ENCODE measurements around the gene DTX3. TPM values are rescaled to one million over a fixed set of nuclear protein-coding genes. Genes with fewer than 3 reads are reported as not detected.

Gene DTX3
- total RNA-seq, 3 donors from 2014 or later: 4.3 to 65.5 (median 7.0) TPM

DNA sequence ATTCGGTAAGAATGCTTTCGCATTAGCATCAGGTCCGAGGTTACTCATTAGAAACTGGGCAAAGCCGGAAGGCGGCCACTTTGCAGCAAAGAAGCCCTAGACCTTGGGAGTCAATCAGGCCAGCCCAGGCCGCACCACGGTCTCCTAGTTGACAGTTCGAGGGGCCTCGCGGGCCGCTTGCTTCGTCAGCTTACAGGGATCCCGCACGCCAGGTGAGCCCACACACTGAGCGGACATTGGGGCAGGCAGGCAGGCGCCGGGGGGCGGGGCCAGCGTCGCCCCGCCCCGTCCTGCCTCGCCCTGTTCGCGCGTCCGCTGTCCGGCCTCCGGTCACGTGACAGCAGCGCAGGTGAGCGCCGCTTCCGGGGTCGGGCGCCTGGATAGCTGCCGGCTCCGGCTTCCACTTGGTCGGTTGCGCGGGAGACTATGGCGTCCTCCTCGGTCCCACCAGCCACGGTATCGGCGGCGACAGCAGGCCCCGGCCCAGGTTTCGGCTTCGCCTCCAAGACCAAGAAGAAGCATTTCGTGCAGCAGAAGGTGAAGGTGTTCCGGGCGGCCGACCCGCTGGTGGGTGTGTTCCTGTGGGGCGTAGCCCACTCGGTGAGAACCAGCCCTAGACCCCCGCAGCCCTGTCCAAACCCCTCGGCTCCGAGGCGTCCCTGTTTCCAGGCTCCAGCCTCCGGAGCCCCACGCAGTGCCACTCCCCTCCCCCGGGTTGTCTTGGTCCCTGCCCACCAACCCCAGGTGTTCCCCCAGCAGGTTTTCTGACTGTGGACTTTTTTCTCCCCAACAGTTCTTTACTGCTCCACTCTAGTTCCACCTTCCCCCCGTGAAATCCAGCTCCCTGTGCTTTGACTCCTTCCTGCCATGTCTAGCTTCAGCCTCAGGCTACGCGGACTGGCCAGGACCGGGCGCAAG is 13.5 kb upstream of the DTX3 start, which contains the start of gene PIP4K2C:
TSS of gene PIP4K2C (plus strand) at position 329 of the 918 bp plus-strand sequence. CDS start at position 427, 98 bp downstream.
- Histone ChIP-seq H3K4me3 (peak within 1 kb of the TSS; percentile 69), H3K36me3 (ENCODE audit: low read depth) (no peaks in the 10 kb centered on the region), H3K9me3 (no peaks in the 10 kb centered on the region), H3K4me1 (ENCODE audit: low read depth) (peaks cover 6% of the 10 kb centered on the region)
- DNase-seq (peak; percentile 87 to 93 (median 89)), ATAC-seq (peak; percentile 99)
- intact Hi-C loops (cut with DNase I, micrococcal nuclease): no loop called here
- TF ChIP-seq, protein P1, sequence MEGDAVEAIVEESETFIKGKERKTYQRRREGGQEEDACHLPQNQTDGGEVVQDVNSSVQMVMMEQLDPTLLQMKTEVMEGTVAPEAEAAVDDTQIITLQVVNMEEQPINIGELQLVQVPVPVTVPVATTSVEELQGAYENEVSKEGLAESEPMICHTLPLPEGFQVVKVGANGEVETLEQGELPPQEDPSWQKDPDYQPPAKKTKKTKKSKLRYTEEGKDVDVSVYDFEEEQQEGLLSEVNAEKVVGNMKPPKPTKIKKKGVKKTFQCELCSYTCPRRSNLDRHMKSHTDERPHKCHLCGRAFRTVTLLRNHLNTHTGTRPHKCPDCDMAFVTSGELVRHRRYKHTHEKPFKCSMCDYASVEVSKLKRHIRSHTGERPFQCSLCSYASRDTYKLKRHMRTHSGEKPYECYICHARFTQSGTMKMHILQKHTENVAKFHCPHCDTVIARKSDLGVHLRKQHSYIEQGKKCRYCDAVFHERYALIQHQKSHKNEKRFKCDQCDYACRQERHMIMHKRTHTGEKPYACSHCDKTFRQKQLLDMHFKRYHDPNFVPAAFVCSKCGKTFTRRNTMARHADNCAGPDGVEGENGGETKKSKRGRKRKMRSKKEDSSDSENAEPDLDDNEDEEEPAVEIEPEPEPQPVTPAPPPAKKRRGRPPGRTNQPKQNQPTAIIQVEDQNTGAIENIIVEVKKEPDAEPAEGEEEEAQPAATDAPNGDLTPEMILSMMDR (IDR thresholded peaks at IDR 0.05): no peak

DNA sequence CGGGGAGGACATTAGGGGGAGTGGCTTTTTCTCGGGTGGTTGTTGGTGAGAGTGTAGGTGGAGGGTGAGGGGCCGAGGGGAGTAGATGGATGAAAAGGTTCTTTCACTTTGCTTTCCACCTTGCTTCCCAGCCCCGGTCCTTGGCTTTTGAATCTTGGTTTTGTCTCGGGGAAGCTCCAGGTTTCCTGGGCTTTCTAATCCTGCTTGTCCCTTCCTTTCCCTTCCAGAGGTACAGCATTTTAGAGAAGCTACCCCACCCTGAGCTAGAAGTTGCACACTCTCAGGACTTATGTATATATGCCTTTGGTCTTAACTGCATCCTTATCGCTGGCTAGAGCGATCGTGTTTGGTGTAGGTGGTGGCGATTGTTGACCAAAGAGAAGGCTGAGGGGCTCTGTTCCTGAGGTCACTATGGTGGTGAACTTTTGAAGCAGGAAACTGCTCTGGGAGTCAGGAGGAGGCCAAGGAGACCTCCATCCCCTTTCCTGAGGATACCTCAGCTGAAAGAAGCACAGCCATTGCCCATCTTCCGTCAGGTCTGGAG is 12.8 kb upstream of the DTX3 start:
- DNase-seq: no peak
- ATAC-seq: no peak
- intact Hi-C loops (cut with DNase I, micrococcal nuclease): no loop called here
- Histone ChIP-seq H3K9me3 (no peaks in the 10 kb centered on the region), H3K36me3 (ENCODE audit: low read depth) (no peaks in the 10 kb centered on the region), H3K4me3 (peak overlapping the region; percentile 69), H3K4me1 (ENCODE audit: low read depth) (peaks cover 6% of the 10 kb centered on the region)
- TF ChIP-seq, protein P1 (IDR thresholded peaks at IDR 0.05): no peak

DNA sequence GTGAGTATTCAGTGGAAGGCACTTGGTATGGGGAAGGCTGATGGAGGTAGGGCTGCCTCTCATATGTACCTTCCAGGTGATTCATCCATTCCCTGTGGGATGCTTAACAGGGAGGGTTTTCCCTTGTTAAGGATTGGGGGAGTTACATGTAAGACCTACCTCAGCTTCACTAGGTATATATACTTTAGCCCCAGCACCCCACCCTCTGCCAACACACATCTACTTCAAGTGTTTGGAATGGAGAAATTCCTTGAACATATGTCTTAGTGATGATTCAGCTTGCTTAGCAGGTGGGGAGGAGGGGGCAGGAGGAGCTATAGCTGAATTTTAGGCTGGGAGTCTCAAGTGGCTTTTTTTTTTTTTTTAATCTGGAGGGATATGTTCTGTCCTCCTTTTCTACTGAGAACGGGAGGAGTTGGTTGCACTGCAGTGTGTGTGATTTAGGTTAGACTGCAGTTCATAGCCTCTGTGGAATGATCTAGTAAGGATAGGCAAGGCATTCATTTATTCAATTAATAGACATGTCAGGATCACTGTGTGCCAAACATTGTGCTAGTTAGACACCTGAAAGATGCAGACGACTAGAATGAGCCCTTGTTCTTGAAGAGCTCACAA is 12.0 kb upstream of the DTX3 start:
- TF ChIP-seq, protein P1 (IDR thresholded peaks at IDR 0.05): no peak
- DNase-seq: no peak
- H3K9me3 ChIP-seq: no peaks in the 10 kb centered on the region
- peaks cover 6% of the 10 kb centered on the region for H3K4me1 ChIP-seq (ENCODE audit: low read depth)
- H3K36me3 ChIP-seq (ENCODE audit: low read depth): no peaks in the 10 kb centered on the region
- ATAC-seq: no peak
- H3K4me3 ChIP-seq: no peak overlapping the region
- intact Hi-C loops (cut with DNase I, micrococcal nuclease): no loop called here

DNA sequence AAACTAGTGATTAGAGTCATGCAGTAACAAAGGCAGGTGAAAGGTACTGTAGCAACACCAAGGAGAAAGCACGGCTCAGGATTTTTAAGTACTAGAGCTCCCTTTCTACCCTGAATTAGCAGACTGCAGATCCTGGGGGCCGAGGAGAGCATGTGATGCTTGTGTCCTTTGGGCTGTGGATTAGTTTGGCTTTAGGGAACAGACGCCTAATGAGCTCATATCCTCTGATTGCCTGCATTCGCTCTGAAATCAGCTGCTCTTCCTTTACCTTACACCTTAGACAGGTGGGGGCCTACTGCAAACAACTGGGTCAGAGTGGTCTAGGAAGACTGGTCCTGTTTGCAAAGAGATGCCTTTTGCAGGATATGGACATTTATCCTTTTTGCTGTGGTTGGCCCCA is 11.4 kb upstream of the DTX3 start:
- Histone ChIP-seq H3K9me3 (no peaks in the 10 kb centered on the region), H3K4me1 (ENCODE audit: low read depth) (peaks cover 6% of the 10 kb centered on the region), H3K4me3 (no peak overlapping the region), H3K36me3 (ENCODE audit: low read depth) (no peaks in the 10 kb centered on the region)
- intact Hi-C loops (cut with DNase I, micrococcal nuclease): no loop called here
- TF ChIP-seq, protein P1 (IDR thresholded peaks at IDR 0.05): no peak
- ATAC-seq (no peak), DNase-seq (no peak)

DNA sequence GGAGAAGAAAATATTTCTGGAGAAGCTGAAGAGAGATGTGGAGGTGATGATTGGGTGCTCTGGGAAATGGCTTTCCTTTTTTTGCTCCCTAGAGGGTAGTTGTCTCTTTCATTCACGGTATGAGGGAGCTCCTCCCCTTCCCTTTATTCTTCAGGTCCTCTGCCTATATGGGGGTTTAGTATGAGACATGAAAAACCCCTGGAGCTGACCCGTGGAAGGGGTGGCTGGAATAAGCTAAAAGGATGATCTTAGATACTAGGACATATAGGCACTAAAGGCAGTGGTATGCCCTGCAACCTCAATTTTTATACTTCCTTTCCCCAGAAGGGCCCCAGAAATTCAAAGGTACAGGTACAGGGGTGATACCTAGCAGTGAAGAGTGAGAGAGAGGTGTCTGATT is 4.2 kb upstream of the DTX3 start:
- H3K4me1 ChIP-seq (ENCODE audit: low read depth): peaks cover 7% of the 10 kb centered on the region

More for the DNA sequence above, 4.2 kb upstream of the DTX3 start:
- no peak overlapping the region for H3K4me3 ChIP-seq
- H3K36me3 ChIP-seq (ENCODE audit: low read depth): no peaks in the 10 kb centered on the region
- DNase-seq (no peak), ATAC-seq (no peak)
- intact Hi-C loops (cut with DNase I, micrococcal nuclease): no loop called here
- H3K9me3 ChIP-seq: no peaks in the 10 kb centered on the region
- TF ChIP-seq, protein P1 (IDR thresholded peaks at IDR 0.05): no peak
